GM12891 (cell line): ENCODE results near the gene TPRG1L.

Source experiments
- POLR2A ChIP-seq: IDR thresholded peaks from 2 replicates; pipeline ENCODE4 v1.6.1; 2011; ENCODE audit warnings: low read depth, low read length, control low read depth
- POLR2AphosphoS5 ChIP-seq: IDR thresholded peaks from 2 replicates; pipeline ENCODE4 v1.6.1; 2011; ENCODE audit warnings: low read depth, low read length, control low read depth
- POU2F2 ChIP-seq: IDR thresholded peaks from 2 replicates; pipeline ENCODE4 v1.6.1; 2011; ENCODE audit warnings: low read depth, mild to moderate bottlenecking, control low read depth, low read length, moderate library complexity
- SPI1 ChIP-seq: IDR thresholded peaks from 2 replicates; pipeline ENCODE4 v1.6.1; 2011; ENCODE audit warnings: low read depth, low read length, control low read depth
- TAF1 ChIP-seq: IDR thresholded peaks from 2 replicates; pipeline ENCODE4 v1.6.1; 2011; ENCODE audit warnings: low read depth, low read length, control low read depth

GRCh38 chr1:3607703-3608065 is 17.1 kb upstream of the TPRG1L start:
- TF ChIP-seq POLR2AphosphoS5, result no peak
- TF ChIP-seq POLR2A, result no peak
- TF ChIP-seq TAF1, result no peak
- TF ChIP-seq SPI1, result no peak
- no peak for TF ChIP-seq POU2F2
